ENCODE results near the gene FBXO15.

Gene FBXO15

DNA sequence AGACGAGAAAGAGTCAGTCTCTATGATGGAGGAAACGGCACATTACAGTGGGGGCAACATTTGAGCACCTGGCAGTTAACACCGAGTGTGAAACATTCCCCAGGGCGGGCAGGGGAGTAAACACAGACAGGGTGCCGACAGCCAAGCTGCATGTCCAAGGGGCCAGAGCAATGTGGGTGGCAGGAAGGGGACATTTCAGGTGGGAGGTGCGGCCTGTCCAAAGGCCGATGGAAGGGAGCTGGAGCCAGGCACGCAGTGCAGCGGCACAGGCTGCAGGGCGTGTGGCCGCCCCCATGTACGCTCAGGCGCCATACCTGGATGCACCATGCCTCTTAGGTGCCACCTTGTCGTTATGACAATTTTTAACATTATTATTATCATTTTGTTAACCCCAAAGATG lies 43.9 kb upstream of the FBXO15 start (continued):
- TF ChIP-seq GLI2 (tag by site-specific recombination; IDR thresholded peaks at IDR 0.05; ENCODE audit: borderline replicate concordance, low read depth) (no peak), ZNF501 (tag by site-specific recombination; IDR thresholded peaks at IDR 0.05) (no peak), ZNF561 (tag by site-specific recombination; IDR thresholded peaks at IDR 0.05; ENCODE audit: borderline replicate concordance) (no peak), ZNF423 (tag by site-specific recombination; IDR thresholded peaks at IDR 0.05) (no peak)

- CTCF ChIA-PET: interaction anchor here (1.2 to 1.6 kb wide), 2 partner anchors 152 to 361 kb away, joined by 5 to 11 read pairs; no protein-coding TSS in a partner anchor
- no peak overlapping the region for H3K4me3 ChIP-seq (ENCODE audit: low read depth, low read length)
- H3K27ac ChIP-seq (ENCODE audit: extremely low read depth, low read depth, low read length): no peak overlapping the region
- no peaks in the 10 kb centered on the region for H3K36me3 ChIP-seq (ENCODE audit: control insufficient read depth in 2 of 2, insufficient read depth in 1 of 2, low read length in 2 of 2)
- H3K4me1 ChIP-seq (ENCODE audit: control insufficient read depth, insufficient read depth, low read length): no peaks in the 10 kb centered on the region; the same call in 1 of the 2 replicates
- no peaks in the 10 kb centered on the region for H3K9me3 ChIP-seq (ENCODE audit: control insufficient read depth, insufficient read depth, low read depth, low read length)
- POLR2A ChIA-PET: no interaction called here
- TF ChIP-seq ZNF404 (tag by site-specific recombination; IDR thresholded peaks at IDR 0.05): no peak
- no peak for TF ChIP-seq ZNF423 (tag by site-specific recombination; IDR thresholded peaks at IDR 0.05)
- no peak for TF ChIP-seq ZNF529 (tag by site-specific recombination; IDR thresholded peaks at IDR 0.05; ENCODE audit: insufficient replicate concordance)
- TF ChIP-seq ZFP37 (tag by site-specific recombination; IDR thresholded peaks at IDR 0.05): no peak
- no peak for TF ChIP-seq ZFP3 (tag by site-specific recombination; IDR thresholded peaks at IDR 0.05; ENCODE audit: low read depth)
- no peak for TF ChIP-seq ZSCAN30 (tag by site-specific recombination; IDR thresholded peaks at IDR 0.05)
- no peak for TF ChIP-seq ZNF580 (tag by site-specific recombination; IDR thresholded peaks at IDR 0.05)
- TF ChIP-seq ZSCAN16 (tag by site-specific recombination; IDR thresholded peaks at IDR 0.05): no peak
- no peak for TF ChIP-seq ZNF513 (tag by site-specific recombination; IDR thresholded peaks at IDR 0.05)
- TF ChIP-seq KLF10 (tag by site-specific recombination; IDR thresholded peaks at IDR 0.05): no peak
Measured at GRCh38 chr18:74190086-74190485, 42.5 kb upstream of the FBXO15 start.

GRCh38 chr18:74186661-74187060 lies 39.0 kb upstream of the FBXO15 start:
- ChIA-PET POLR2A (no interaction called here), CTCF (interaction anchor here (1.1 kb wide), 1 partner anchor 156 kb away, joined by 4 read pairs; no protein-coding TSS in a partner anchor)
- H3K4me1 ChIP-seq (ENCODE audit: control insufficient read depth, insufficient read depth, low read length): no peaks in the 10 kb centered on the region; the same call in 1 of the 2 replicates
- H3K9me3 ChIP-seq (ENCODE audit: control insufficient read depth, insufficient read depth, low read depth, low read length): no peaks in the 10 kb centered on the region
- H3K27ac ChIP-seq (ENCODE audit: extremely low read depth, low read depth, low read length): no peak overlapping the region
- no peak overlapping the region for H3K4me3 ChIP-seq (ENCODE audit: low read depth, low read length)
- TF ChIP-seq ZNF24 (tag by site-specific recombination; IDR thresholded peaks at IDR 0.05) (no peak), WT1 (tag by site-specific recombination; IDR thresholded peaks at IDR 0.05) (no peak), ZNF366 (tag by site-specific recombination; conservative IDR thresholded peaks at IDR 0.05) (no peak), ZNF112 (tag by site-specific recombination; IDR thresholded peaks at IDR 0.05) (no peak), ZNF211 (tag by site-specific recombination; IDR thresholded peaks at IDR 0.05; ENCODE audit: low read depth) (no peak), ZNF660 (tag by site-specific recombination; IDR thresholded peaks at IDR 0.05) (no peak)
- TF ChIP-seq, protein P1, sequence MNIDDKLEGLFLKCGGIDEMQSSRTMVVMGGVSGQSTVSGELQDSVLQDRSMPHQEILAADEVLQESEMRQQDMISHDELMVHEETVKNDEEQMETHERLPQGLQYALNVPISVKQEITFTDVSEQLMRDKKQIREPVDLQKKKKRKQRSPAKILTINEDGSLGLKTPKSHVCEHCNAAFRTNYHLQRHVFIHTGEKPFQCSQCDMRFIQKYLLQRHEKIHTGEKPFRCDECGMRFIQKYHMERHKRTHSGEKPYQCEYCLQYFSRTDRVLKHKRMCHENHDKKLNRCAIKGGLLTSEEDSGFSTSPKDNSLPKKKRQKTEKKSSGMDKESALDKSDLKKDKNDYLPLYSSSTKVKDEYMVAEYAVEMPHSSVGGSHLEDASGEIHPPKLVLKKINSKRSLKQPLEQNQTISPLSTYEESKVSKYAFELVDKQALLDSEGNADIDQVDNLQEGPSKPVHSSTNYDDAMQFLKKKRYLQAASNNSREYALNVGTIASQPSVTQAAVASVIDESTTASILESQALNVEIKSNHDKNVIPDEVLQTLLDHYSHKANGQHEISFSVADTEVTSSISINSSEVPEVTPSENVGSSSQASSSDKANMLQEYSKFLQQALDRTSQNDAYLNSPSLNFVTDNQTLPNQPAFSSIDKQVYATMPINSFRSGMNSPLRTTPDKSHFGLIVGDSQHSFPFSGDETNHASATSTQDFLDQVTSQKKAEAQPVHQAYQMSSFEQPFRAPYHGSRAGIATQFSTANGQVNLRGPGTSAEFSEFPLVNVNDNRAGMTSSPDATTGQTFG (tag by site-specific recombination; IDR thresholded peaks at IDR 0.05; ENCODE audit: borderline replicate concordance): no peak
- H3K36me3 ChIP-seq (ENCODE audit: control insufficient read depth in 2 of 2, insufficient read depth in 1 of 2, low read length in 2 of 2): no peaks in the 10 kb centered on the region

Measured in HEK293 (cell line).